ENCODE data around the gene CPT1B.
A peak's percentile ranks its signal among the peaks of the same experiment; 100 is the strongest.

CPT1B gene

GRCh38 chr22:50575426-50575941 is 2.7 kb downstream of the CPT1B start:
- peaks cover 6% of the 10 kb centered on the region for H3K4me1 Mint-ChIP-seq
- no peak overlapping the region for H3K27ac Mint-ChIP-seq
- no peaks in the 10 kb centered on the region for H3K9me3 Mint-ChIP-seq
- peak overlapping the region in 1 of 3 experiments; percentile 37 for H3K4me3 Mint-ChIP-seq
- H3K36me3 Mint-ChIP-seq (ENCODE audit: low read depth), result peaks cover 16% of the 10 kb centered on the region
- H3K27me3 Mint-ChIP-seq (ENCODE audit: low read depth), result no peaks in the 10 kb centered on the region
- no peak for TF ChIP-seq CTCF (IDR thresholded peaks at IDR 0.05; ENCODE audit: unreplicated experiment in 3 of 3)

GRCh38 chr22:50574383-50574755 is 3.9 kb downstream of the CPT1B start:
- no peak overlapping the region for H3K4me3 Mint-ChIP-seq
- peaks cover 16% of the 10 kb centered on the region for H3K36me3 Mint-ChIP-seq (ENCODE audit: low read depth)
- no peaks in the 10 kb centered on the region for H3K27me3 Mint-ChIP-seq (ENCODE audit: low read depth)
- H3K27ac Mint-ChIP-seq, result no peak overlapping the region
- TF ChIP-seq CTCF (IDR thresholded peaks at IDR 0.05; ENCODE audit: unreplicated experiment in 3 of 3), result no peak
- no peaks in the 10 kb centered on the region for H3K9me3 Mint-ChIP-seq
- no peaks in the 10 kb centered on the region for H3K4me1 Mint-ChIP-seq

- H3K27ac Mint-ChIP-seq, result no peak overlapping the region
- no peak for TF ChIP-seq CTCF (IDR thresholded peaks at IDR 0.05; ENCODE audit: unreplicated experiment in 3 of 3)
- H3K36me3 Mint-ChIP-seq (ENCODE audit: low read depth), result peaks cover 18% of the 10 kb centered on the region
- H3K4me3 Mint-ChIP-seq, result no peak overlapping the region
- H3K27me3 Mint-ChIP-seq (ENCODE audit: low read depth), result no peaks in the 10 kb centered on the region
- no peaks in the 10 kb centered on the region for H3K4me1 Mint-ChIP-seq
- H3K9me3 Mint-ChIP-seq, result no peaks in the 10 kb centered on the region
These were observed 4.5 kb downstream of the CPT1B start for GRCh38 chr22:50573491-50574382.

GRCh38 chr22:50572965-50573364 is 5.3 kb downstream of the CPT1B start:
- Mint-ChIP-seq H3K27me3 (ENCODE audit: low read depth) (no peaks in the 10 kb centered on the region), H3K27ac (no peak overlapping the region)
- no peak for TF ChIP-seq CTCF (IDR thresholded peaks at IDR 0.05; ENCODE audit: unreplicated experiment in 3 of 3)

GRCh38 chr22:50571264-50572175 is 6.7 kb downstream of the CPT1B start:
- Mint-ChIP-seq H3K27me3 (ENCODE audit: low read depth) (no peaks in the 10 kb centered on the region), H3K27ac (no peak overlapping the region), H3K9me3 (no peaks in the 10 kb centered on the region), H3K4me1 (no peaks in the 10 kb centered on the region), H3K36me3 (ENCODE audit: low read depth) (peaks cover 22% of the 10 kb centered on the region), H3K4me3 (no peak overlapping the region)
- TF ChIP-seq CTCF (IDR thresholded peaks at IDR 0.05; ENCODE audit: unreplicated experiment in 3 of 3), result no peak

More at GRCh38 chr22:50572965-50573364, 5.3 kb downstream of the CPT1B start:
- Mint-ChIP-seq H3K36me3 (ENCODE audit: low read depth) (peaks cover 18% of the 10 kb centered on the region), H3K9me3 (no peaks in the 10 kb centered on the region), H3K4me3 (no peak overlapping the region), H3K4me1 (no peaks in the 10 kb centered on the region)
